ENCODE data around the gene ADAMTS6. TPM values are rescaled to one million over a fixed set of nuclear protein-coding genes. Genes with fewer than 3 reads are reported as not detected.

ADAMTS6 gene
- total and polyA plus RNA-seq, 2 donors (not counting 1 experiment from before 2014, with no cell fraction given): 3.6 to 12.3 TPM

DNA sequence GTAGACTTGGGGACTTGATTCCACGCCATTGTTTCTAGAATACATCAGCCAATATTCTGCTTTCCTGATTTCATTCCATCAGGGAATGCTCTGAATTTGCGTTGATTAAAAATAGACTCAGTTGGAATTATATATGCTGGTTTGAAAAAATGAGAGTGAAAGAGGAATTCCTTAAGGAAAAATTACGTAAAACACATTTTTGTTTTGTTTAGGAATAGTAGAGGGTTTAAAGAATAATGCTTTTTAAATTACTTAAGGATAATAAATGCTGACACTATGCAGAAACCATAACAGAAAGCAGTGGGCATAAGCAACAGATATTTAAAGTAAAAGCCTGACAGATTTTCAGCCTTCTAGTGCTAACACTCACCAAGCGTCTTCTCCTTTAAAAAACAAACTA lies 235.0 kb downstream of the ADAMTS6 start:
- Histone ChIP-seq H3K4me1 (ENCODE audit: control insufficient read depth in 2 of 2, insufficient read depth in 2 of 2, low read length in 2 of 2) (no peaks in the 10 kb centered on the region), H3K9ac (ENCODE audit: low read length) (no peak overlapping the region), H3K4me2 (replicated peaks; ENCODE audit: low read depth, low read length, poor library complexity, severe bottlenecking) (no peak overlapping the region), H3K27me3 (replicated peaks in 1 of 4; ENCODE audit: control extremely low read depth in 1 of 4, control insufficient read depth in 3 of 4, insufficient read depth in 4 of 4, low read length in 3 of 4) (no peaks in the 10 kb centered on the region), H2AFZ (ENCODE audit: insufficient read depth, low read depth, low read length, poor library complexity, severe bottlenecking) (no peak overlapping the region), H4K20me1 (ENCODE audit: control insufficient read depth, insufficient read depth, low read length, poor library complexity, severe bottlenecking) (no peaks in the 10 kb centered on the region), H3K79me2 (ENCODE audit: control insufficient read depth, insufficient read depth, low read length) (no peaks in the 10 kb centered on the region), H3K9me3 (ENCODE audit: control extremely low read depth in 1 of 3, control insufficient read depth in 2 of 3, insufficient read depth in 1 of 3, low read length in 2 of 3) (no peaks in the 10 kb centered on the region), H3K36me3 (replicated peaks in 1 of 2; ENCODE audit: control extremely low read depth in 1 of 2, control insufficient read depth in 1 of 2, extremely low read depth in 1 of 2, insufficient read depth in 2 of 2, low read length in 1 of 2) (no peaks in the 10 kb centered on the region), H3K4me3 (ENCODE audit: control extremely low read depth in 1 of 5, extremely low read depth in 1 of 5, insufficient read depth in 1 of 5, low read depth in 2 of 5, low read length in 4 of 5) (no peak overlapping the region), H3K27ac (ENCODE audit: low read length in 2 of 2) (no peak overlapping the region)
- no peaks in the 10 kb centered on the region for H3K4me1 Mint-ChIP-seq
- no peaks in the 10 kb centered on the region for H3K9me3 Mint-ChIP-seq (ENCODE audit: insufficient read depth)
- POLR2A ChIA-PET: no interaction called here
- DNase-seq (no peak), ATAC-seq (ENCODE audit: low read depth) (no peak)
- no peak overlapping the region for H3K27ac Mint-ChIP-seq
- no CpG with 5 or more reads among the region's 4 CpGs for WGBS (ENCODE audit: insufficient coverage)
- TF ChIP-seq EZH2 (IDR thresholded peaks at IDR 0.05; ENCODE audit: borderline replicate concordance, insufficient read depth, low read depth, low read length, poor library complexity, severe bottlenecking): no peak
- TF ChIP-seq, protein P1, sequence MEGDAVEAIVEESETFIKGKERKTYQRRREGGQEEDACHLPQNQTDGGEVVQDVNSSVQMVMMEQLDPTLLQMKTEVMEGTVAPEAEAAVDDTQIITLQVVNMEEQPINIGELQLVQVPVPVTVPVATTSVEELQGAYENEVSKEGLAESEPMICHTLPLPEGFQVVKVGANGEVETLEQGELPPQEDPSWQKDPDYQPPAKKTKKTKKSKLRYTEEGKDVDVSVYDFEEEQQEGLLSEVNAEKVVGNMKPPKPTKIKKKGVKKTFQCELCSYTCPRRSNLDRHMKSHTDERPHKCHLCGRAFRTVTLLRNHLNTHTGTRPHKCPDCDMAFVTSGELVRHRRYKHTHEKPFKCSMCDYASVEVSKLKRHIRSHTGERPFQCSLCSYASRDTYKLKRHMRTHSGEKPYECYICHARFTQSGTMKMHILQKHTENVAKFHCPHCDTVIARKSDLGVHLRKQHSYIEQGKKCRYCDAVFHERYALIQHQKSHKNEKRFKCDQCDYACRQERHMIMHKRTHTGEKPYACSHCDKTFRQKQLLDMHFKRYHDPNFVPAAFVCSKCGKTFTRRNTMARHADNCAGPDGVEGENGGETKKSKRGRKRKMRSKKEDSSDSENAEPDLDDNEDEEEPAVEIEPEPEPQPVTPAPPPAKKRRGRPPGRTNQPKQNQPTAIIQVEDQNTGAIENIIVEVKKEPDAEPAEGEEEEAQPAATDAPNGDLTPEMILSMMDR (IDR thresholded peaks at IDR 0.05): no peak
- intact Hi-C loops (cut with micrococcal nuclease): no loop called here
- H3K27me3 Mint-ChIP-seq: no peaks in the 10 kb centered on the region
- CTCF ChIA-PET: no interaction called here
- no peak overlapping the region for H3K4me3 Mint-ChIP-seq

DNA sequence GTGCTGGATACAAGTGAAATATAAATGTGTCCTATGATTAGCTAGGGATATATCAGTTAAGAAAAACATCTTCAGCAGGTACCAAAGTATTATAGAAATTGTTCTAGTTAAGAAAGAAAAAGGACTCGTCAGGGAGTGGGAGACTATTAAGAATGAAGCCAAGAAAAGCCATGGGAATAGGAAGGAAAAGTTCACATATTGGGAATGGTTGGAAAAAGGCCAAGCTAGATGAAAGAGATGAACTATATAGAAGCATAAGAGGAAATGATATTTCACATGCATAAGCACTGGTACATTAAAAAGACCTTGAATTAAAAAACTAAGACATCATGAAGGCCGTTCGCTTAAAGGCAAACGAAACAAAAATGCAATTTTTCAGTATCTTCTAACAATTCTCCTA lies 237.7 kb downstream of the ADAMTS6 start:
- no peaks in the 10 kb centered on the region for H3K36me3 ChIP-seq (replicated peaks in 1 of 2; ENCODE audit: control extremely low read depth in 1 of 2, control insufficient read depth in 1 of 2, extremely low read depth in 1 of 2, insufficient read depth in 2 of 2, low read length in 1 of 2)
- no peak overlapping the region for H3K4me3 ChIP-seq (ENCODE audit: control extremely low read depth in 1 of 5, extremely low read depth in 1 of 5, insufficient read depth in 1 of 5, low read depth in 2 of 5, low read length in 4 of 5)
- H3K9me3 ChIP-seq (ENCODE audit: control extremely low read depth in 1 of 3, control insufficient read depth in 2 of 3, insufficient read depth in 1 of 3, low read length in 2 of 3): no peaks in the 10 kb centered on the region
- CTCF ChIA-PET: no interaction called here
- H3K27ac Mint-ChIP-seq: no peak overlapping the region
- H3K9ac ChIP-seq (ENCODE audit: low read length): no peak overlapping the region
- TF ChIP-seq EZH2 (IDR thresholded peaks at IDR 0.05; ENCODE audit: borderline replicate concordance, insufficient read depth, low read depth, low read length, poor library complexity, severe bottlenecking): no peak
- TF ChIP-seq, protein P1 (IDR thresholded peaks at IDR 0.05): no peak
- H3K4me1 ChIP-seq (ENCODE audit: control insufficient read depth in 2 of 2, insufficient read depth in 2 of 2, low read length in 2 of 2): no peaks in the 10 kb centered on the region
- no peaks in the 10 kb centered on the region for H3K27me3 ChIP-seq (replicated peaks in 1 of 4; ENCODE audit: control extremely low read depth in 1 of 4, control insufficient read depth in 3 of 4, insufficient read depth in 4 of 4, low read length in 3 of 4)
- H3K27ac ChIP-seq (ENCODE audit: low read length in 2 of 2): no peak overlapping the region
- no peak for ATAC-seq (ENCODE audit: low read depth)
- 100% methylated on average over 1 of the region's 4 CpGs for WGBS (ENCODE audit: insufficient coverage)
- H4K20me1 ChIP-seq (ENCODE audit: control insufficient read depth, insufficient read depth, low read length, poor library complexity, severe bottlenecking): no peaks in the 10 kb centered on the region
- POLR2A ChIA-PET: no interaction called here
- intact Hi-C loops (cut with micrococcal nuclease): no loop called here
- no peak for DNase-seq
- H3K4me1 Mint-ChIP-seq: no peaks in the 10 kb centered on the region
- no peak overlapping the region for H3K4me2 ChIP-seq (replicated peaks; ENCODE audit: low read depth, low read length, poor library complexity, severe bottlenecking)
- no peaks in the 10 kb centered on the region for H3K9me3 Mint-ChIP-seq (ENCODE audit: insufficient read depth)
- no peak overlapping the region for H2AFZ ChIP-seq (ENCODE audit: insufficient read depth, low read depth, low read length, poor library complexity, severe bottlenecking)
- H3K27me3 Mint-ChIP-seq: no peaks in the 10 kb centered on the region
- H3K79me2 ChIP-seq (ENCODE audit: control insufficient read depth, insufficient read depth, low read length): no peaks in the 10 kb centered on the region
- H3K4me3 Mint-ChIP-seq: no peak overlapping the region
